GM19395 (cell line): ENCODE data around the gene DUOXA2.

Source experiments
- ATAC-seq: cut with Tn5 transposase; IDR thresholded peaks from one replicate; pipeline ENCODE4 v1.9.1; 2021; ENCODE audit warnings: mild to moderate bottlenecking, moderate library complexity; ENCODE audit not compliant: unreplicated experiment

The DUOXA2 gene

DNA sequence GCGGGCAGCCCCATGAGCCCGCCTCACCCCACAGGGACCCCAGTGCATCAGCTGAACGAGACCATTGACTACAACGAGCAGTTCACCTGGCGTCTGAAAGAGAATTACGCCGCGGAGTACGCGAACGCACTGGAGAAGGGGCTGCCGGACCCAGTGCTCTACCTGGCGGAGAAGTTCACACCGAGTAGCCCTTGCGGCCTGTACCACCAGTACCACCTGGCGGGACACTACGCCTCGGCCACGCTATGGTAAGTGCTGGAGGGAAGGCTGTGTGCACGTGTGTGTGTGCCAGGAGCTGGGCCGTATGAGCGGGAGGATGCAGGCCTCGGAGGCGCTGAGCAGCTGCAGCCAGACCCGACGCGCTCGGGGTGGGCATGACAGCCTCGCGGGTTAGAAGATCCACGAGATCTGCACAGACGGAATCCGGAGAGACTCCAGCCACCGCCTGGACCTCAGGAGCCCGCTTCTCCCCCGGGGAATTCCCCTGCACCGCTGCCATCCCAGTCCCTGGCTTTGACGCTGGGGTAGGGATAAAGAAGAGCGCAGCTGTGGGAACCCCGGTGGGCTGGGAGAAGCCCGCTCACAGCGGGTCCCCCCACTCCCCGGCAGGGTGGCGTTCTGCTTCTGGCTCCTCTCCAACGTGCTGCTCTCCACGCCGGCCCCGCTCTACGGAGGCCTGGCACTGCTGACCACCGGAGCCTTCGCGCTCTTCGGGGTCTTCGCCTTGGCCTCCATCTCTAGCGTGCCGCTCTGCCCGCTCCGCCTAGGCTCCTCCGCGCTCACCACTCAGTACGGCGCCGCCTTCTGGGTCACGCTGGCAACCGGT, 2.6 kb downstream of the DUOXA2 start:
- ATAC-seq = no peak

DNA sequence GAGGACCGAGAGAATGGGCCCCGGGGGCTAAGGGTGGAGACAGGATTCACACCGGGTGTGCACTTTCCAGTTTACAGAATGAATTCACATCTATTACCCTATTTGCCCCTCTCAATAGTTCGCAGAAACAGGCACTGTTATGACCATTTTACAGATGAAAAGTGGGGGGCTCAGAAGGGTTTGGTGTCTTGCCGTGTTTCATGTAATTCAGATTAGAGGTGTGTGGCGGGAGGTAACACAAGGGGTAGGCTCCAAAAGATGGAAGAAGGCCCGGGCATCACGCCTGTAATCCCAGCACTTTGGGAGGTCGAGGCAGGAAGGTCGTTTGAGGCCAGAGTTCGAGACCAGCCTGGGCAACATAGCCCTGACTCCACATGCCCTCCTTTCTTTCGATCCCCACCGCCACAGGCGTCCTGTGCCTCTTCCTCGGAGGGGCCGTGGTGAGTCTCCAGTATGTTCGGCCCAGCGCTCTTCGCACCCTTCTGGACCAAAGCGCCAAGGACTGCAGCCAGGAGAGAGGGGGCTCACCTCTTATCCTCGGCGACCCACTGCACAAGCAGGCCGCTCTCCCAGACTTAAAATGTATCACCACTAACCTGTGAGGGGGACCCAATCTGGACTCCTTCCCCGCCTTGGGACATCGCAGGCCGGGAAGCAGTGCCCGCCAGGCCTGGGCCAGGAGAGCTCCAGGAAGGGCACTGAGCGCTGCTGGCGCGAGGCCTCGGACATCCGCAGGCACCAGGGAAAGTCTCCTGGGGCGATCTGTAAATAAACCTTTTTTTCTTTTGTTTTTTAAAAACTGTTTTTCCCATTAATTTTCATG, 3.4 kb downstream of the DUOXA2 start:
- ATAC-seq = peak; percentile 31

DNA sequence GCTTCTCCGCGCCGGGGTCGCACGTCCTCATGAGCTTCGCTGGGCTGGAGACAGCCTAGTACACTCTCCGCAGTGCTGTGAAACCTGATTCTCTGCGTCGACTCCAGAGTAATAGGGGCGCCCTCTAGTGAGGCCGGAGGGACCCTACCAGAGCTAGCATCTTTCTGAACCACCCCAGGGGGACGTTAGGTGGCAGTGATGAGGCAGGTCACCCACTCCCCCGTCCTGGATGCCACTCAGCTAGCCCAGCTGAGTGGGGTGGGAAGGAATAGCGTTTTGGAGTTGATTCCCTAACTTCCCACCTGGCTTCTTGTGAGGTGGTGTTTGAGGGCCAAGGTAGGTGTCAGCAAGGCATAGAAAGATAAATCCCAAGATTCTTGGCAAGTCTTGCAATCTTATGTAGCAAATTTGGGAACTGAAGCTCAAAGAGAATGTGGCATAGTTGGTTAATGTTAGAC, 4.0 kb downstream of the DUOXA2 start:
- ATAC-seq = peak; percentile 94

DNA sequence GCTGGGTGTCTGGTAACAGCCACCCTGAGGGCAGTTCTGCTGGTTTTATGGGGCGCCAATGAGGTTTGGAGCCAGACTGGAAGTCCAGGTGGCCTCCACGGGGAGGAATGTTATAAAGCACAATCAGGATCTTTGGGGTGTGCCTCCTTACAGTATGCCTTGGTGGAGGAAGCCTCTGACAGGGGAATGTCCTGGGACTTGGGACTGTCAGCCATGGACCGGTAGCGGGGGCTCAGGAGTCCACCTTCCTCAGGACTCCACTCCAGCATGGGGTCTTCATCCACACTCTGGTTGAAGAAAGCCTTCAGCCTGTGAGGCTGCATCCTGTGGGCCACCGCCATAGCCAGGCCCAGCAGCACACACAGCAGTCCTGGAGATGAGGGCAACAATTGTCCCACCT, 4.9 kb downstream of the DUOXA2 start:
- no peak for ATAC-seq

DNA sequence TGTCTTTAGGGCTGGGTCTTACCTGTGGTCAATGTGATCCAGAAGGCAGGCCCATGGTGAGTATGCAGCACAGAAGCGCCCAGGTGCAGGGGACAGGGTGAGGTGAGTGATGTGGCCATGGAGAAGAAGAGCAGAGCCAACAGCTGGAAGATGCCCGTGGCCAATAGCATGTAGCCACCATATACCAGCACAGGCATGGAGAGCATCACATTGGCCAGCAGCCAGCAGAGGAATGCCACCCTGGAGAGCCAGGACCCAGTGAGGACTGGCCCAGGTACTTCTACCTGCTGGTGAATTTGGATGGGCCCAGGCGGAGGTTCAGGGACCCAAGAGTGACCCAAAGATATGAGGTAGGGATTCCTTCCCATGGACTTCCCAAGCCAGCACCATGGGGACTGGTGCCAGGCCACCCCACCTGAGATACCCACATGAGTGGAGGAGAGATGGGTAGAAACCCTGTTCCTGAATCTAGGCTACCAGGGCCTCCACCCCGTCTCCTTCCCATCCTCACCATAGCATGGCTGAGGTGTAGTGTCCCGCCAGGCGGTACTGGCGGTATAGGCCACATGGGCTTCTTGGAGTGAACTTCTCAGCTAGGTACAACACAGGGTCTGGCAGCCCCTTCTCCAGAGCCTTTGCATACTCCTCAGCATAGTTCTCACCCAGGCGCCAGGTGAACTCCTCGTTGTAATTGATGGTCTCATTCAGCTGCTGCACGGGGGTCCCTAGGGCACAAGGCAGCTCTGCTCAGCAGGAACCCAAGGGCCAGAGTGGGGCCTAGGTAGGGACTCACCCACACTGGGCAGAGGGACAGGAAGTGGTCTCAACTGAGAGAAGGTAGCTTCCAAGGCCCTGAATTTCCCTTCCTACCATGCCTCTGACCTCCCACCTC, 6.2 kb downstream of the DUOXA2 start:
- ATAC-seq = no peak

DNA sequence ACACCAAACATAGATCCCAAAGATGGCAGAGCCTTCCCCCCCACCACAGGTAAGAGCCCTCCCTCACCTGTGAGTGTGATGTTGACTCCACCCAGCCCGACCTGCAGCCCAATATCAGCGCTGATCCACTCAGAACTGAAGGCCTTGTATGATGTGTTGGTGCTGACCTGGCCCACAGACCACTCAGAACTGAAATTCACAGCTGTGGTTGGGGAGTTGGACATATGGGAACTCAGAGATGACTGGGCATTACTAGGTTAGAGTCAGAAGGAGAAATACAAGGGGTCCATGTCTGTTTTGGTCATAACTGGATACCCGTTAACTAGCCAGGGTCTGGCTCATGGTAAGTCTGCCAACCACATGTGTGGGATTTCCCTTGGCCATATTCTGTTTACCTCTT, 6.9 kb downstream of the DUOXA2 start:
- ATAC-seq = no peak

DNA sequence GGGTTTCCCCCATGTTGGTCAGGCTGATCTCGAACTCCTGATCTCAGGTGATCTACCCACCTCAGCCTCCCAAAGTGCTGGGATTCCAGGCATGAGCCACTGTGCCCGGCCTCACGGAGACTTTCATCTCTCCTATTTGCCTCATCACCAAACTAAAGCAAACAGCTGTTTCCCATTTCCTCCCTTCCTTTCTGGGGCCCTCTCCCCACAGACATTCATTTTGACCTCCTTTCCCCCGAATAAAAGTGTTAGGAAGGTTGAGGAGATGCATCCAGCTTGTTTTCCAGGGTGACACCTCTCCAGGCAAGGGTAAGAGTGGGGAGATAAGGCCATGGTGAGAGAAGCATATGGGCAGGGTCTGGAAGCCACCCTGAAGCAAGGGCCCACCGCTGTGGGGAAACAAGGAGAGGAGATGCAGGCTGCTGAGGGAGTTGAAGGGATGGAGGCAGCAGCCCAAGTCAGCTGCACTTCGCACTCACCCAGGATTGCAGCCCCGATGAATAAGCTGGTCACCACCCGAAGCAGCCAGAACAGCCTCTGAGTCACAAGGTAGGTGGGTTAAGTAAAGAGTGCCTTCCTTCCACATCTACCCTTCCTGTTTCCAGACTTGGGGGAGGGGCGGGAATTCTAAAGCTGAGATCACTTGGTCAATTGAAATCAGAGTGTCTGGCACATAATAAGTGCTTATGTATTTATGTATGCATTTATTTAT, 7.7 kb downstream of the DUOXA2 start:
- no peak for ATAC-seq

DNA sequence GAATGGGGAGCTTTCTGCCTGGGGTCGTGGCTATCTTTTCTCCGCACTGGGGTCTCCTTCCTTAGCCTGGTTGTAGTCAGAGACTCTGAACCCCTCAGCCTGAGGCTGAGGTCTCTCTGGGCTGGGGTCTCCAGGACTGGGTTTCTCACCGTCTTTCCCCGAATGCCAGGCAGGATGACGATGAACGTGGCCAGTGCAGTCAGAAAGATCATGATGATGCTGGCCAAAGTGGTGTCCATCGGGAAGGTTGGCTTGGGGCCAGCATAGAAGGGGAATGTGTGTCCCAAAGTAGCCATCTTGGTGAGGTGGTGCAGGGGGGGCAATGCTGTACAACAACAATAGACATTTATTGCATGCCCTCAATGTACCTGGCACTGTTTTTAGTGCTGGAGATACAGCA, 8.6 kb downstream of the DUOXA2 start:
- ATAC-seq = no peak

DNA sequence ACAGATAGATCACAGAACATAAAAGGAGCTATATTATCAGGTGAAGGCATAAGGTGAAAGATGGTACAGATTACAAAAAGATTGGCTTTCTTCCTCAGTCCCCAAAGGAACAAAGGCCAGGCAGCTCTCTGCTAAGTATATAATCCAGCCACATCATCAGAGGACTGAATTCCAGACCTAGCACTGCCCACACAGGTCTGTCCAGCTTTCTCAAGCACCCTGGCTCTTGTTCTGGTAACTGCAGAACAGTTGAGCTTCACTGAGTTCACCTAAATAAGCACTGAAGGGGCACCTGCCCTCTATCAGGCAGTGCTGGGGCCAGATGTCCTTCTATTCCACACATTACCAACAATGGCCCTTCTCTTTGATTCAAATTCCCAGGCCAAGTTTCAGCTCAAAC, 9.3 kb downstream of the DUOXA2 start:
- ATAC-seq = no peak

DNA sequence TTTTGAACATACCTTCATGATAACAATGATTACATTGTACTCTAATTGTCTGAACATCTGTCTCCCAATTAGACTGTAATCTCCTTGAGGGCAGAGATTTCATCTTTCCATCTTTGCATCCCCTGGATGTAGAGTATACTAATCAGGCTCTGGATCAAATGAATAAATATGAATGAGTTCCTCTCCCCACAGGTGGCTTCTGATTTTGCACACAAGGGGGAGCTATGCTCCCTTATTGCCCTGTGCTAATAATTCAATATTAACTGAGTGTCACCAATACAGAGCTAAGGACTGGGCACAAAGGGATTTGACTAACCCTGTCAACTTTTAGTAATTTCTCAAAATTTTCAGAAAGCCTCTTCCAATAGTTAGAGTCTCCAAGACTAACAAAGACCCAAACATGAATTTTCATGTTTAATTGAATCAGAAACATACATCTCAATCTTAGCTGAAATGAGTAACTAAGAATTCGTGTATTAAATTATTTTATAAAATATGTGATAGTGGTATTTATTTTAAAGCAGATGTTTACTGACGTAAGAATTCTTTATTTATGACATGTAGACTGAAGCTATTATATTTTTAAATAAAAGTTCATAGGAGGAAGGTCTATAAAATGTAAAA, 12.5 kb downstream of the DUOXA2 start:
- no peak for ATAC-seq

DNA sequence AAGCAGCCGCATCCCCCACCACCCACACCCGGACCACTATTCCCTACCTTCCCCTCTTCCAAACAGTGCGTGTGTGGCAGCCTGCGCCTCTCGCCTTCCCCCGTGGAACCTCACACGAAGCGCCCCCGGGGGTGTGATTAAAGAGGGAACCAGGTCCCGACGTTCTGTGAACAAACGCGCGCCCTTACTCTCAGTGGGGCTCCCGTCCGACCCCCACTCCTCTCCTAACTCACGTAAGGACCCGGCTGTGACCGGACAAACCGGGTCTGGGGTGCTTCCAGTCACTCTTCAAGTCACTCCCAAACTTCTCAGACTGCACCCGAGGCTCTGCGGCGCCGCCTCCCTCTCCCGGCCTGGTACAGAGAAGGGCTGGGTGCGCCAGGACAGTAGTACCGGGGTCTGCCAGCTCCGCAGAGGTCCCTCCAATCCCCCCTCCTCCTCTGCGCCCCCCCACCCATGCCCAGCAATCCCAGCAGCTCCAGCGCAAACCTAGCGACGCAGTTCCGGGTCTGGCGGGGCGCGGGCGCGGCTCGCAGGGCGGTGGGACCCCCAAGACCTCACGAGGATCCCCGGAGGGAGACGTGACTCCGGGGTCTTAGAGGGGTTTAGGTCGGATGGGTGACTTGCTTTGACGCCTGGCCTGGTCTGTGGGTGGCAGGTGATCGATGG, 15.0 kb downstream of the DUOXA2 start:
- ATAC-seq = no peak

DNA sequence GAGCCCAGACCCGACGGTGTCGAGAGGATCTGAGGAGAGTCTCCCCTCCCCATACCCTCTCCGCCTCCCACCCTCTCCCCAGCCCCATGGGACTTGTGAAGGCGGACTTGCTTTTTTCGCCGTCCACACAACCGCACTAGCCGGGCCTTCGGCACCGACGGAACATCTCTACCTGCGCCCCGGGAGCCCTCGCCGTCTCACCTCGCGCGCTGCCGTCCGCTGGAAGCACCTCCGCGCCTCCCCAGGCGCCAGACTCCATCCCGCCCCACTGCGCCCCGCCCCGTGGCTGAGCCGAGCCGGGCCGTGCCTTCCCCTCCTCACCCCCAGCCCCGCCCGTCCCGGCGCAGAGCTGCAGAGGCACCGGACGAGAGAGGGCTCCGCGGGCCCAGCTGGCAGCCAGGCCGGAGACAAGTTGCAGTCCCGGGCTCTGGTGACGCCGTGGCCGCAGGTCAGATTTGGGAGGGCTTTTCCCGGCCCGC, 15.6 kb downstream of the DUOXA2 start, which contains the start of the genes DUOX1 and DUOXA1:
DUOX1 (plus strand) TSS at position 344 of the 479 bp plus-strand sequence. CDS start 1,973 bp downstream, outside the sequence.
DUOXA1 (minus strand) TSS at position 229 of the 479 bp plus-strand sequence. CDS start 6,865 bp downstream, outside the sequence.
- no peak for ATAC-seq

DNA sequence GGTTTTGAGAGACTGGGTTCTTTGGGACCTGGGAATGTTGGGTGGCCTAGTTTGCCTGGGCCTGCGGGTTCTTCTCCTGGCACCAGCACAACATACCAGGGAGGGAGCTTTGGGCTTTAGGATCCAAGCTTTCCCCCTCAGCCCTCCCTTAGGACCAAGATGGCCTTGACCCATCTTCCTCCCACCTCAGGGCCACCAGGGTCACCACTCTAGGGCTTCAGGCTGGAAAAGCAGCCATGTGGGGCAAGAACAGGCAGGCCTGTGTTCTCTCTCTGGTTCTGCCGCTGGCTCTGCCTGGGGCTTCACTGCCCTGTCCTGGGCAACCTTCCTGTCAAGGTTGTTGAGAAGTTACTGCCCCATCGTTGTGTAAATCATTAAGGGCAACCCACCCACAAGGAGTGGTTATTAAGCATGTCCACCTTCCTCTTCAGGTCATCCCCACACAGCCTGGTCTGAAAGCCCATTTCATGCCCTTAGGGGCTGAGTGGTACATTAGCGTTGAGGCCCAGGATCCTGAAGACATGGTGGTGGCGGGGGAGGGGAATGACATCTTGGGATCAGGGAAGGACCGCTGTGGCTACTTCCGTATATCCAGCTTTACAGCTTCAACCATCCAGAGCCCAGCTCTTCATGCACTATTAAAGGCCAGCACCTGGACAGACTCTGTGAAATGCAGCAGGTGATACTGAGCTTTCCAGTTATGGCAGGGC, 16.3 kb downstream of the DUOXA2 start:
- ATAC-seq = no peak

DNA sequence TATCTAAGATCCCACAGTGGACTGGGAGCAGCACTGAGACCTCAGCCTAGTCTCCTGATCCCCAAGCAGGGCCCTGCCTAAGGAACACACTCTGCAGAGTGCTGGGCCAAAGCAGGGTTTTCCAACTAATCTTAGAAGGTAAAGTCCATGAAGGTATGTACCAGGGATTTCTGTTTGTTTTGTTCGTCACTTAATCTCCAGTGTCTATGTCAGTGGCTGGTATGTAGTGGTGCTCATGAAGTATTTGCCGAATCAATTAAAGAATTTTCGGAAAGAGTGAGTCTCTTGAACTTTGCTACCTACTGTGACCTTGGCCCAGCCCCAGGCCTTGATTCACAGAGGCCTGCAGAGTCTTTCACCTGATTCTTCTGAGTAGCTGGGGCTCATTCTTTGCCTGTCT, 17.4 kb downstream of the DUOXA2 start:
- ATAC-seq = no peak

DNA sequence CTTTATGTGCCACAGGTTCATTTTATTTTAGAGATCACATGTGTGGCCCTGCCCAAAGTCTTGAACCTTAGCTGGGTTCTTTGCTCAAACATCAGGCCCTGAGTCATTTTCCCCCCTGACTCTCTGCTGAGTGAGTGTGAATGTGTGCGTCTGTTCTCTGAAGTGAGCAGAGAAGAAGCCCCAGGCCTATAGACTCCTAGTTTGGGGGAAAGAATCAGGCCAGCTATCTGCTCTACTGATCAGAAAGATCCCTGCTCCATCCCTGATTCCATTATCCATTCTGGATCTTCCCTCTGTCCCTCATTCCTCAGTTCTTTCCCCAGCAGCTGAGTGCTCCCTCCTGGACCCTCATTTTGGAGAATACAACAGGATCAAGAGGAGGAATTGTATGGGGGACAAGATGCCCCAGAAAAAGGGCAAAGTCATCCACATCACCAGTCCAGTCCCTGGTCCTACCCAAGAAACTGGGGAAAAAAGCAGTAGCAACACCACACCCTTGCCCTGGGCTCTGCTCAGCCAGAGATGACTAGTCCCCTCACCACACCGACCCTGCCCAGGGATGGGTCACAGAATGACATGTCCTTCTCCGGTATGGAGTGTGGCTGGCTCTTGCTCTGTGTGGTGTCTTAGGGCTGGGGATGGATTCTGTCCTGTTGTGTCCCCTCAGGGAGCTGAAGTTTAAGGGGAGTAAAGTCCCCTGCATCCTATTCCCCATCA, 18.9 kb downstream of the DUOXA2 start:
- no peak for ATAC-seq

DNA sequence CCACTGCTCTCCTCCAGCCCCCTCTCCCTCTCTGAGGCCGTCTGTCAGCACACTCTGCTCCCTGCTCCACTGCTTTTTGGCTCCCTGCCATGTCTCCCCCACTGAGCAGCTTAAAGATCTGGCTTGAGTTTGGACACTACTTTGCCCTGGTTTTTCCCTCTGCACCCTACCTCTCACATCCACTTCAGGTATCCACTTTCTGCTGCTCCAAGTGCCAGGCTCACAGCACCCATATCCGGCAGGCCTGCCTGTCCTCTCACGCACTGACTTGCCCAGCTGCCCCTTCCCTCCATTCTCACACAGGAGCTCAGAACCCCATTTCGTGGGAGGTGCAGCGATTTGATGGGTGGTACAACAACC, 19.4 kb downstream of the DUOXA2 start:
- ATAC-seq = no peak

DNA sequence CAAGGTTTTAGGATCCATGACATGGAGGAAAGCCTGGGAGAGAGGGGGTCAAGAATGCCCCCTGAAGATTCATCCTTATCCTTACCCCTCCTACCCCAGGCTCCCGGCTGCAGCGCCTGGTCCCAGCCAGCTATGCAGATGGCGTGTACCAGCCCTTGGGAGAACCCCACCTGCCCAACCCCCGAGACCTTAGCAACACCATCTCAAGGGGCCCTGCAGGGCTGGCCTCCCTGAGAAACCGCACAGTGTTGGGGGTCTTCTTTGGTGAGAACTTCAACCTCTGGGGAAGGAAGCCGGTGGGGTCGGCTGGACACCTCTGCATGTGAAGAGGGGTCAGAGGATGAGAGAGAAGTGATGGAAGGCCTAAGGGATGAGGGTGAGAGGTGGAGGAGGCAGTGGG, 19.9 kb downstream of the DUOXA2 start:
- no peak for ATAC-seq
